Measurements from ENCODE around the gene CYP26A1. TPM values are rescaled to one million over a fixed set of nuclear protein-coding genes. Genes with fewer than 3 reads are reported as not detected.

CYP26A1 gene, protein sequence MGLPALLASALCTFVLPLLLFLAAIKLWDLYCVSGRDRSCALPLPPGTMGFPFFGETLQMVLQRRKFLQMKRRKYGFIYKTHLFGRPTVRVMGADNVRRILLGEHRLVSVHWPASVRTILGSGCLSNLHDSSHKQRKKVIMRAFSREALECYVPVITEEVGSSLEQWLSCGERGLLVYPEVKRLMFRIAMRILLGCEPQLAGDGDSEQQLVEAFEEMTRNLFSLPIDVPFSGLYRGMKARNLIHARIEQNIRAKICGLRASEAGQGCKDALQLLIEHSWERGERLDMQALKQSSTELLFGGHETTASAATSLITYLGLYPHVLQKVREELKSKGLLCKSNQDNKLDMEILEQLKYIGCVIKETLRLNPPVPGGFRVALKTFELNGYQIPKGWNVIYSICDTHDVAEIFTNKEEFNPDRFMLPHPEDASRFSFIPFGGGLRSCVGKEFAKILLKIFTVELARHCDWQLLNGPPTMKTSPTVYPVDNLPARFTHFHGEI
- not detected in 2 replicates for total RNA-seq (2014; rRNA removed; shearing (Covaris generic))
- not detected in 2 replicates for polyA plus RNA-seq (2015; cell fraction: cytosol; rRNA removed)
- not detected in 2 replicates for polyA plus RNA-seq (2015; cell fraction: nucleus; rRNA removed)

GRCh38 chr10:93073539-93074146 is at the start of gene CYP26A1:
Gene CYP26A1 (plus strand): TSS chr10:93073893. CDS start chr10:93073935, 42 bp downstream.
- in situ Hi-C loops (cut with HindIII; ENCODE audit: low pct_unique_long_range_greater_than_20kb, low sequenced_read_pairs) = no loop called here
- DNase-seq (ENCODE audit: low read depth, low spot score) = no peak

DNA sequence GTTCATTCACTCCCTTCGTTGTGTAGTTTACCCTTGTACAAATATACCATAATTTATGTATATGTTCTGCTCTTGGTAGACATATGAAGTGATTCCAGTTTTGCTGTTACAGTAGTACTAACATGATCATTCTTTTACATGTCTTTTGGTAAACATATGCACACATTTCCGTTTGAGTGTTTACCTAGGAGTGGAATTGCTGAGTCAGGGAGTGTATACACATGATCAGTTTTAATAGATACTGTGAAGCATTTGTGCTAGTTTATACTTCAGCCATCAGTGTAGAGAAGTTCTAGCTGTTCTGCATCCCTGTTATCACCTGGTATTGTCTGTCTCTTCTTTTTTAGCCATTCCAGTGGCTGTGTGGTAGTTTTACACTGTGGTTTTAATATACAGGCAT is 47.6 kb upstream of the CYP26A1 start:
- no peak for DNase-seq (ENCODE audit: low read depth, low spot score)
- in situ Hi-C loops (cut with HindIII; ENCODE audit: low pct_unique_long_range_greater_than_20kb, low sequenced_read_pairs) = no loop called here

DNA sequence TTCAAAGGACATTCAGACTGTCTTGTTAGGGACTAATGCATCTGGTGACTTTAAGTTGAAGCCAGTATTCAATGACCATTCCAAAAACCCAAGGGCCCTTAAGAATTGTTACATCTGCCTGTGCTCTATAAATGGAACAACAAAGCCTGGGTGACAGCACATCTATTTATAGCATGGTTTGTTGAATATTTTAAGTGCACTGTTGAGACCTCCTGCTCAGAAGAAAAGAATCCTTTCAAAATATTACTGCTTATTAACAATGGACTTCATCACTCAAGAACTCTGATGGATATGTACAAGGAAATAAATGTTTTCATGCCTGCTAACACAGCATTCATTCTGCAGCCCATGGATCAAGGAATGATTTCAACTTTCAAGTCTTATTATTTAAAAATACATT is 46.2 kb upstream of the CYP26A1 start:
- in situ Hi-C loops (cut with HindIII; ENCODE audit: low pct_unique_long_range_greater_than_20kb, low sequenced_read_pairs) = no loop called here
- DNase-seq (ENCODE audit: low read depth, low spot score) = no peak

- in situ Hi-C loops (cut with HindIII; ENCODE audit: low pct_unique_long_range_greater_than_20kb, low sequenced_read_pairs) = no loop called here
- DNase-seq (ENCODE audit: low read depth, low spot score) = no peak
Observed at GRCh38 chr10:93028883-93029282, 44.8 kb upstream of the CYP26A1 start.

GRCh38 chr10:93030409-93030808 is 43.3 kb upstream of the CYP26A1 start:
- DNase-seq (ENCODE audit: low read depth, low spot score) = no peak
- in situ Hi-C loops (cut with HindIII; ENCODE audit: low pct_unique_long_range_greater_than_20kb, low sequenced_read_pairs) = no loop called here

GRCh38 chr10:93032105-93032808 is 41.4 kb upstream of the CYP26A1 start:
- DNase-seq (ENCODE audit: low read depth, low spot score) = no peak
- in situ Hi-C loops (cut with HindIII; ENCODE audit: low pct_unique_long_range_greater_than_20kb, low sequenced_read_pairs) = no loop called here

- in situ Hi-C loops (cut with HindIII; ENCODE audit: low pct_unique_long_range_greater_than_20kb, low sequenced_read_pairs) = no loop called here
- DNase-seq (ENCODE audit: low read depth, low spot score) = no peak
Observed at GRCh38 chr10:93032809-93033137, 40.9 kb upstream of the CYP26A1 start.

DNA sequence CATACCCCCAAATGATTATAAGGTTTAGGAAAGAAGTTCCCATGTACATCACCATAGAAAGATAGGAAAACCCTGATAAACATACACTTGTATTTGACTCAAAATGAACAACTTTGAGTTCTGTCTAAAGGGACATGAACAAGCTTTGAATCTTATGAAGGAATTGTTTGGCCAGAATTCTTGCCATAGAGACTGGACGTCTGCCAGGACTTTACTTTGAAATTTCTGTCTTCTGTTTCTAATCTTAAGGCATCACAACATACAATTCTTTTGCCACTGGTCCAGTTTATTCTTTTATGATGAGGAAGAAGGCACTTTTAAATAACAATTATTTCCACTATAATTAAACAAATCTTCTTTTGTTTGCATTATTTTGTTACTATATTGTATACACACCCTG is 39.3 kb upstream of the CYP26A1 start:
- in situ Hi-C loops (cut with HindIII; ENCODE audit: low pct_unique_long_range_greater_than_20kb, low sequenced_read_pairs) = no loop called here
- no peak for DNase-seq (ENCODE audit: low read depth, low spot score)

DNA sequence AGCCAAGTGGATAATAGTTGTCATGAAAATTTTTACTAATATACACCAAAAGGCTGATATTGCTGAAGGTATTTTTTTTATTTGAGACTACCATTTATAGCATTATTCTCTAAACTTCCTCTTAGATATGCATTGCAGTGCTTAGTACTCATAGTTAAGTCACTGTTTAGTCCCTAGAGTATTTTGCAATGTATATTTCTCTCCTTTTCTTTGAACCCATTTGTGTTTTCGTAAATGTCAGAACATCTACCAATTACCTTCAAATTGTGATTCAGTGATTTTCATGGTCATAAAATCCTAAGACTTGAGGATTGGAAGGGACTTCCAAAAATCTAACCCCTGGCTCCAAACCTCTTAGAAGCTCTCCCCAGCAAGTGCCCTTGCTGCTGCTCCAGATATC is 34.6 kb upstream of the CYP26A1 start:
- in situ Hi-C loops (cut with HindIII; ENCODE audit: low pct_unique_long_range_greater_than_20kb, low sequenced_read_pairs) = no loop called here
- no peak for DNase-seq (ENCODE audit: low read depth, low spot score)

GRCh38 chr10:93039721-93040120 is 34.0 kb upstream of the CYP26A1 start:
- DNase-seq (ENCODE audit: low read depth, low spot score) = peak; percentile 55
- in situ Hi-C loops (cut with HindIII; ENCODE audit: low pct_unique_long_range_greater_than_20kb, low sequenced_read_pairs) = no loop called here

- no peak for DNase-seq (ENCODE audit: low read depth, low spot score)
- in situ Hi-C loops (cut with HindIII; ENCODE audit: low pct_unique_long_range_greater_than_20kb, low sequenced_read_pairs) = no loop called here
Observed at GRCh38 chr10:93054486-93054885, 19.2 kb upstream of the CYP26A1 start.

DNA sequence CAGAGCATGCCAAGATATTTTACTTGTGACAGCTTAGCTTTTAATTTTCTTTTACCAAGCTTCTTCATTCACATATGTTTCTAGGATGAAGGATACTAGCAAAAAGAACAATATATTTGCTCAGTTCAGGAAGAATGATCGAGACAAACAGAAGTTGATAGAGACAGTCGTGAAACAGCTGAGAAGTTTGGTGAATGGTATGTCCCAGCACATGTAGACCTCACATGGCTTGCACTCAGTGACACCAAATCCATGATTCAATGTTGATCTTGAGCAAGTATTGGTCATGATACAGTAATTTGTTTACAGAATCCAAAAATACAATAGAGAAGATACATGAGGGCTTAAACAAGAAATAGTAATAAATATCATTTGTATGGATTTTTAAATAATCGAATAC is 15.6 kb upstream of the CYP26A1 start:
- in situ Hi-C loops (cut with HindIII; ENCODE audit: low pct_unique_long_range_greater_than_20kb, low sequenced_read_pairs) = no loop called here

DNA sequence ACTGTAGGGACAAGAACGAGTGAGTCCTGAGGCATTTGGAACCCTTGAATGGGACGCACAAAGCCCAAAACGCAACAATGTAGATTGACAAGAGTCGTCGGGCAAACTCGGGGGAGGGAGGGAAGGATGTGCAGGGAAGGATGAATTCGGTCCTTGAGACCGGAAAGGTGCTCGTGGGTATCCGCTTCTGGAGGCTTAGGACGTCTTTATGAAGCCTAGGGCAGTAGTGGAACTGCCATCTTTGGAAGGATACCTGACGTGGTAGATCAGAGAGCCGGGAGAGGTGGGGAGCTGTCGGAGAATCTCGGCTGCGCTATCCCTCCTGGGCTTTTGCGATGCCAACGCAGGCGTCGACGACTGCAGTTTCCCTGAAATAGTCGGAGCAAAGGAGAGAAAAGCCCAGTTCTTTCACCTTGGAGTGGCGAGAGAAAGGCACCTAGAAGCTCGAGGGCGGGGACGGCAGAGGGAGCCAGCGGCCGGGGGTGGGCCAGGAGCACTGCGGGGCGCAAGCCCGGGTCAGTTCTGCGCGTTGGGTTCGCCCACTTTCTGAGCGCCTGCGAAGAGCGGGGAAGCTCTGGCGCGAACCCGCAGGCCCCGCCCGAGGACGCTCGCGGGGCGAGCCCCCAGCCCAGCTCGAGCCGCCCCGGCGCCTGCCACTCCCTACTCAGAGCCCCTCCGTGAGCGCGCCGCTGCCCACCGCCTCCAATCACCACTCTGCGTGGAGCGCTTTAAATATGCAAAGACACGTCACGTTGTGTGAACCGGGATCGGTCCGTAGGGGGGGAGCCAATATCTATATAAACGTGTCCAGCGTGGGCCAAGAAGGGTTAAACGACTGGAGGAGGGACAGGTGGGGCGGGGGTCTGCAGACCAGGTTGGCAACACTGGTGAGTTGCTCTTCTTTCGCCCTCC is 13.5 kb upstream of the CYP26A1 start, which contains the start of gene CYP26C1:
Gene CYP26C1, plus strand, starts transcription at position 824 of the 912 bp plus-strand sequence. CDS start 466 bp downstream, outside the sequence.
- in situ Hi-C loops (cut with HindIII; ENCODE audit: low pct_unique_long_range_greater_than_20kb, low sequenced_read_pairs) = no loop called here
- DNase-seq (ENCODE audit: low read depth, low spot score) = no peak

More for the DNA sequence above, 15.6 kb upstream of the CYP26A1 start:
- DNase-seq (ENCODE audit: low read depth, low spot score) = no peak

GRCh38 chr10:93060887-93061593 is 12.7 kb upstream of the CYP26A1 start:
- in situ Hi-C loops (cut with HindIII; ENCODE audit: low pct_unique_long_range_greater_than_20kb, low sequenced_read_pairs) = no loop called here
- no peak for DNase-seq (ENCODE audit: low read depth, low spot score)

DNA sequence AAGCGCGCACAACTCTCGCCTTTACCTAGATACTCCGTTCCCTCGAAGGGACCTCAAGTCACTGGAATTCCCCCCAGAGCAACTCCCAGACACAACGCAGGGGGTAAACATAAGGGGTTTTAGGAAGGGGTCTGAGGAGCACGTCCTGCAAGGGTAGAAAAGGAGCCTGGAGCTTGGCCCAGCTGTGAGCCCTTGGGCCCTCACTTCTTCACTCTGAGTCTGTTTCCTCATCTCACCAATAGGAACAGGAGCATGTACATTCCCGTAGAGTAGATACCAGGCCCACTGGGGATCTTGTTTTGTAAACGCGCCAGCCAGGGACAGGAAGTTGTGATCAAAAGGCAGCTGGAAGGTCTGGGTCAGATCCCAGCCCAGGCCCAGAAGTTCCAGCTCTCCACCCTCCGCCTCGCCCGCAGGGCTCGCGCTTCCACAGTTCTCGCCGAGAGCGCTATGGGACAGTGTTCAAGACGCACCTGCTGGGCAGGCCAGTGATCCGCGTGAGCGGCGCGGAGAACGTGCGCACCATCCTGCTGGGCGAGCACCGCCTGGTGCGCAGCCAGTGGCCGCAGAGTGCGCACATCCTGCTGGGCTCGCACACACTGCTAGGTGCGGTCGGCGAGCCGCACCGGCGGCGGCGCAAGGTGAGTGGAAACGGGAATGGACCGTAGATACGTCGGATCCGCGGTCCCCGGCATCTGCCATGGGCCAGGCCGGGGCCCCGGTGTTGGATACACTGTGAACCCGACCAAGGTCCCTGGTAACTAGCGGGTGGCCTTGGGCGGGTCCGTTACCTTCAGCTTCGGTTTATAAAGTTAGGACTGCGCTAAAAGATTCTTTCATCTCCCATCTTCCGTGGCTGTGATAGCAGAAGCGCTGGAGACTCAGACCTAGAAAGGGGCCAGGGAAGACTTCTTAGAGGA is 11.8 kb upstream of the CYP26A1 start:
- no peak for DNase-seq (ENCODE audit: low read depth, low spot score)
- in situ Hi-C loops (cut with HindIII; ENCODE audit: low pct_unique_long_range_greater_than_20kb, low sequenced_read_pairs) = no loop called here
